ENCODE data around the gene DNAH5.
"Not testable (repeated sequence)": the region's sequence is repeated elsewhere in the genome, so short reads cannot be mapped to it uniquely, and the experiment has no call there.

Gene DNAH5

GRCh38 chr5:13944560-13945199 is at the start of gene DNAH5:
Gene DNAH5, minus strand, starts transcription at chr5:13944688. Its CDS starts 250 bp downstream, at chr5:13944438.
- FAIRE-seq = no peak

- no peak for FAIRE-seq
These were observed 49.4 kb upstream of the DNAH5 start for GRCh38 chr5:13993926-13994325.

- no peak for FAIRE-seq
These were observed 48.3 kb upstream of the DNAH5 start for GRCh38 chr5:13992795-13993194.

- FAIRE-seq = no peak
These were observed 46.9 kb upstream of the DNAH5 start for GRCh38 chr5:13991365-13991764.

GRCh38 chr5:13990896-13991295 is 46.4 kb upstream of the DNAH5 start:
- no peak for FAIRE-seq

- no peak for FAIRE-seq
These were observed 45.3 kb upstream of the DNAH5 start for GRCh38 chr5:13989832-13990231.

- no peak for FAIRE-seq
These were observed 43.5 kb upstream of the DNAH5 start for GRCh38 chr5:13987843-13988464.

GRCh38 chr5:13985731-13986418 is 41.4 kb upstream of the DNAH5 start:
- FAIRE-seq = no peak

- not testable (repeated sequence) for FAIRE-seq
These were observed 40.4 kb upstream of the DNAH5 start for GRCh38 chr5:13984888-13985287.

GRCh38 chr5:13976867-13977830 is 32.7 kb upstream of the DNAH5 start:
- FAIRE-seq = no peak

- FAIRE-seq = no peak
These were observed 31.7 kb upstream of the DNAH5 start for GRCh38 chr5:13976223-13976622.

- FAIRE-seq = no peak
These were observed 30.8 kb upstream of the DNAH5 start for GRCh38 chr5:13975246-13975645.

GRCh38 chr5:13973724-13974123 is 29.2 kb upstream of the DNAH5 start:
- FAIRE-seq = no peak

GRCh38 chr5:13972029-13972428 is 27.5 kb upstream of the DNAH5 start:
- no peak for FAIRE-seq

- FAIRE-seq = no peak
These were observed 12.7 kb upstream of the DNAH5 start for GRCh38 chr5:13957032-13957645.

- no peak for FAIRE-seq
These were observed 12.0 kb upstream of the DNAH5 start for GRCh38 chr5:13956471-13956870.

GRCh38 chr5:13955896-13956295 is 11.4 kb upstream of the DNAH5 start:
- no peak for FAIRE-seq

- FAIRE-seq = no peak
These were observed 1.6 kb upstream of the DNAH5 start for GRCh38 chr5:13946111-13946510.

- FAIRE-seq = no peak
These were observed 783 bp upstream of the DNAH5 start for GRCh38 chr5:13945271-13945670.

GRCh38 chr5:13943676-13944075 is 812 bp downstream of the DNAH5 start:
- FAIRE-seq = no peak

GRCh38 chr5:13941468-13941867 is 3.0 kb downstream of the DNAH5 start:
- no peak for FAIRE-seq

GRCh38 chr5:13939638-13940037 is 4.8 kb downstream of the DNAH5 start:
- FAIRE-seq = no peak
